Stimulated activated CD8-positive, alpha-beta memory T cell treated with anti-CD3 and anti-CD28 coated beads, Interleukin-7, amount 100 ng/mL, for 4 hours (primary cell): ENCODE results near the gene HOXA4.

Source experiments
- DNase-seq, 2 donors: peaks; one replicate each; pipeline ENCODE4 v3.0.0-alpha.2; 2020; ENCODE audit warnings: low read depth in 2 of 2

HOXA4 gene

DNA sequence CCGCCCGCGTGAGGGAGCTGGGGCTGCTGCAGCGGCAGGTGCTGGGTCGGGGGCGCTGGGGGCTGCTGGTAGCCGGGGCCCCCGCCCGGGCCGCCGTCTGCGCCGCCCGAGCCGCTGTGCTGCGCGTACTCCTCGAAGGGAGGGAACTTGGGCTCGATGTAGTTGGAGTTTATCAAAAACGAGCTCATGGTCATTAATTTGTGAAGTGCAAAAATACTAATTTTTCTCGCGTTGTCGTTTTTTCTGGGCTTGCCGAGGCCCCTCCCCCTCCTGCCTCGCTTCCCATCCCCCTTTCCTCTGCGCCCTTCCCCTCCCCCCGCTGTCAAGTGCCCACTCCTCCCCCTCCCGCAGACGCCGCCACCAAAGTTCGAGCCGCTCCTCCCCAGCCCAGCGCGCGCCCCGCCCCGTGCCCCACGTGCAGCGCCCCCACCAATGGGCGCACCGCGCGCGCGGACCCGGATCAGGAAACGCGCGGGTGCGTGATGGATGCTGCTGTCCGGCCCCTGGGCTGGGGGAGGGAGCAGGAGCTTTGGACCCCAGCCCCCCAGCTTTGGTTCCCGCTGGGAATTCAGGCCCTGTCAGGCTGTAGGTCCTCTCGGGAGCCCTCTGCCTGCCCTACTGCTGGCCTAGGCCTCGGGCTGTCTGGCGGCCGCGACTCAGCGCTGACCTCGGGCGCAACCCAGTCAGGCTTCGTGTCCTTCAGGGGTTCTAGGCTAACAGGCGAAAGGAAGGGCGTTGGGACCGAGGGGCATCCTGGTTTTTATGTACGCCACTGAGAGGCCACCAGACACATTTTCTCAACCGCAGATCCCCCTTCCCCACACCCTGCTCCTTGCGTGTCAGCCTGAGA is at the start of gene HOXA4:
Gene HOXA4, minus strand, starts transcription at position 218 of the 850 bp plus-strand sequence. Its CDS starts 24 bp downstream, at position 194.
- DNase-seq: peak; percentile 27 to 75

DNA sequence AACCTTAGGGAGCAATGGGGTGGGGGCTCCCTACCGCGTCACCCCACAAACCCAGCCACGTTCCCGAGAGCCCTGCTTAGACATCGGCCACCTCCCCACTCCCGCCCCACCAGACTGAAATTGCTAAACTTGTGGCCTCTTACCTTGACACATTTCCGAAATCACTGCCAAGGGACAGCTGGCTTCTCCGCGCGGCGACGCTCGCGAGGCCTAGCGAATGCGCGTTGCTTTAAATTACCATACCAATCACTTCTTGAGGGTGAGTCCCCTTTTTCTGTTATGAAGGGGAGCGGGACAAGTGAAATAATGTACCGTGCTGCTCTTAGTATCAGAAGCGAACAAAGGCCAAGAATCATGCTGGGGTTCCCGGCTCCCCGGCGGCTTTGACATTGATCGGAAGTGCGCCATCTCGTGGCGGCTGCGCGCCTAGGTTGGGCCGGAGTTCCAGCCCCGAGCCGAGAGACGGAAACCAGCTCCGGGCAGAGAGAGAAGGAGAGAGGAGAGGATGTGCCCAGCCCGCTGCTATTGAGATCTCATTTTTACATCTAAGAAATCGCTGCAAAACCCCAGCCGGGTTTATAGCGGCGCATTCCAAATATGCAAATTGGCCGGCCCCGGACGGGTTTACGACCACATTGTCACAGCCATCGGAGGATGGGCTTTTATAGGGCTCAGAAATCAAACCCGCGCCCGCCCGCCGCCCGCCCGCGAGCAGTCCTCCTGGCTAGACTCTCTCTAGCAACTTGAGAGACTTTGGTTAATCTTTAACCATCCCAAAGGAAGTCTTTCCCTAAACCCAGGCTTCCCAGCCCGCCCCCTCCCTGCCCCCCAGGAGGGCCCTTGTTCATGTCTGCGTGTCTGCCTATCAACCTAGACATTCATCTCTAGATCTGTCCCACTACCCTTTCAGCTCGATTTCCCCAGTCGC is 49.2 kb upstream of the HOXA4 start:
- peak in 1 of 2 donors; percentile 41 for DNase-seq

DNA sequence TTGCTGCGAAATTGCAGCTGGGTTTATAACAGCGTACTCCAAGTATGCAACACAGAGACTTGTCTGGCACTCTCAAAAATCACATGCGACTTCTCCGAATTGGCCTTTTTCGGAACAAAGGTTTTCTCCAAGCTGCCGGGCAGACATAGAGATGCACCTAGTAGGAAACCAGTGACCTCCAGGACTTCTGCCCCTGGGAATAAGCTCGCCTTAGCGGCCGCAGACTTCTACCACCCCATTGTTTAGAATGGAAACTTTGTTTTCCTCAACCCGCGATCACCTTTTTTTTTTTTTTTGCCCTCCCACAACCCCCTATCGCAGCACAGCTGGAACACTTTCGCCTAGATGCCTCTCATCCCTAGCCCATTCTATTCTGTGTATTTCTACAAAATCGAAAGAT is 48.5 kb upstream of the HOXA4 start:
- DNase-seq: no peak

DNA sequence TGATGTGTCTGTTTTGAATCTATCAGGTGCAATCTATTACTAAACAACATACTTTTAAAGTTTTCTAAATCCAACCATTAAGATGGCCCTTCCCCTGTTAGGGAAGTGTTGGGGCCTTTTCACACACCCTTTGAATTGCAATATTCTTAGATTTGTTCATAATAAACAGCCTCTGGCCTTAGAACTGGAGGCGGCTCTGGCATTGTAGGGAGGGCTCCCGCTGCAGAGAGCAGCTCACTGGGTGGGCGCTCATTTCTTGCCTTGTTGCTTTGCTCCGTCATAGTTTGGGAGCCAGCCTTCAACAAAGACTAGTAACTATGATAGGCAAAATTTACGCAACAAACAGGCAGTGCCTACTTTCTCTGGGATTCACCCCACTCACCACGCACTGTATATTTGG is 47.8 kb upstream of the HOXA4 start:
- no peak for DNase-seq

DNA sequence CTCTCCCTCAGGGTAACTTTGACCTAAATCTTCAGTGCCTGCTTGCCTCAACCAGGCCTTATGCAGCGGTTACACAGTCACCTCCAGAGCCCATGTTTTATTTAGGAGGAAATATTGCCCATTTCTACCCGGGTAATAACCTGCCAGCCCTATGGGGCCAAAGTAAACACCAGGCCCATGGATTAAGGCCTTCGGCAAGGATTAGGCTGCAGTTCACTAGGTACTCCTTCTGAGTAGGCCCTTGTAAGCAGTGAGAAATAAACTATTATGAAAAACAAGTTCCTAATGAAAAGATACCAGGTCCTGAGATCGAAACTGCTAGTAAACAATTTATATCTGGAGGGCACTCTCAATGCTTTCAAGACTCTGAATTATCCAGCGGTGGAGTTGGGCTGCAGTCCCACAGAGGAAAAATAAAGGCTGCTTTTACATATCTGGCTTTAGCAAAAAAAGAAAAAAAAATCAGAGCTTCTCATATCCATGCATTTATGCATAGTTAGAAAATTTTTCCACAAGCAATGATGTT is 47.3 kb upstream of the HOXA4 start:
- no peak for DNase-seq

- no peak for DNase-seq
Measured at GRCh38 chr7:27176962-27177794, 46.6 kb upstream of the HOXA4 start.

- no peak for DNase-seq
Measured at GRCh38 chr7:27176524-27176845, 45.9 kb upstream of the HOXA4 start.

DNA sequence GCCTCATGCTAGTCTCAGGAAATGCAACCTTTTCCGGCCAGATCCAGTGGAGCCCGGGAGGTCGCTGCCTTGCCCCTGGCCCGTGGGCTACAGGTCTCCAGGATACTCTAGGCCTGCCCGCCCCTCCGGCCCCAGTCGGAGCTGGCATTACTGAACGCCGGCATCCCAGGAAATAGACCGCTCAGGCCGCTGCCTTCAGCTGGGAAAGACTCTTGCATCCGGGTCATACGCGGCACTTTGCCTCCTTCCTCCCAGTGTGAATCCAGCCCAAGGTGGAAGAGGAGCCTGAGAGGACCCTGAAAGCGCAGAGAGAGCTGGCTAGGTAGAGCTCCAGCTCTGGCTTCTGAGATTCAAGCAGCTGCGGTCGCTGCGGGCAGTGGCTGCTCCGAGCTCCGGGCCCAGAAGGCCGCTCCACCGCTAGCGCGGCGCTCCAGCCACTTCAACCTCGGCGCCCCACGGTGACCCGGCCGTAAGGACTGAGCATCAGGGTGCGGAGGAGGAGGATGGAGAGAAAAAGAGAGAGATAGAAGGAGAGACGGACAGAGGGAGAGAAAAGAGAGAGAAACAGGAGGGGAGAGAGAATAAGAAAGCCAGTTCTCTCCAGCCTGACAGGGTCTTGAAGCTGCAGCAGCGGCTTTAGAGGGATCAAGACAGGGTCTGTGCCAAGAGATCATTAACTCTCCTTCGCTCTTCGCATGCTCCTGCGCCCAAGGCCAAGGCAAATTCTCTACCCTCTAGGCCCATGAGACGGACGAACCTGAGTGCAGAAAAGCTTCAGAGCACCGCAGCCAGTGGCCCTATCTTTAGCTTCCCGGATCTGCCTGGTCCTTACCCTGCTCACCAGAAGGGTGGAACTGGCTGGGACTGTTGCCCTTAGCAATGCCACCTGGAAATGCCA is 45.3 kb upstream of the HOXA4 start:
- DNase-seq: no peak

DNA sequence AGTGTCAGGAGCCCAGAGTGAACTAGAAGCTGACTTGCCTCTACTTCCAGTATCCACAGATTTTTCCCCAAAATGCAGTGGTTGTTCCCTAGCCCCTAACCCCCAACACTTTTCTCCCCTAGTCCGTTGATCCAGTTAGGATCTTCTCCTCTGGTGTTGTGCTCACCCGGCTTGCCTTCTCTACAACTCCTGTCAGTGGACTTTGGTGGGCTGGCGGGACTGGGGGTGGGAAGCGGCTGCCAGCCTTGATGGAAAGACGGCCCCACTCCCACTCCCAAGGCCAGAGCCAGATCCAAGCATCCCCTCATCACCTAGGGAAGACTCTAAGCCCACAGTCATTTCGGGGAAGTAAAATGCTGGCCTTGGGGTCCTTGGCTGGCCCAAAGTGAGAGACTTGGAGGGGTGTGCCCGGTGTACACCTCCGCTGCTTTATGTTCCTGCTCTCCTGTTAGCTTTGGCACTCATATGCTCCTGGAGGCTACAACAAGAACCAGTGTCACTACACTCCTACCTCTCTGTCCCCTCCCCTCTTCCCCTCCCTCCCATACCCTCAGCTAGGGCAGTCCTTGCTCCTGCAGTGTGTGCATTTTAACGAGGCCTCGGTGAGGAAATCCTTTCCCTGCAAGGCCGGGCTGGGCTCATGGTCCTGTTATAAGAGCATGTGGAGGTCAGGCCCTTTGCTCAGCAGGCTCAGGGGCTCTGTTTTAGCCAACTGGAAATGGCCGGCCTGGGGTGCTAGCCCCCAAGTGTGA is 44.5 kb upstream of the HOXA4 start:
- DNase-seq: no peak

- no peak for DNase-seq
Measured at GRCh38 chr7:27173956-27174873, 43.7 kb upstream of the HOXA4 start, which contains the start of gene HOXA10. TSS of gene HOXA10 (minus strand) at chr7:27174320. CDS start at chr7:27174306, 14 bp downstream.

DNA sequence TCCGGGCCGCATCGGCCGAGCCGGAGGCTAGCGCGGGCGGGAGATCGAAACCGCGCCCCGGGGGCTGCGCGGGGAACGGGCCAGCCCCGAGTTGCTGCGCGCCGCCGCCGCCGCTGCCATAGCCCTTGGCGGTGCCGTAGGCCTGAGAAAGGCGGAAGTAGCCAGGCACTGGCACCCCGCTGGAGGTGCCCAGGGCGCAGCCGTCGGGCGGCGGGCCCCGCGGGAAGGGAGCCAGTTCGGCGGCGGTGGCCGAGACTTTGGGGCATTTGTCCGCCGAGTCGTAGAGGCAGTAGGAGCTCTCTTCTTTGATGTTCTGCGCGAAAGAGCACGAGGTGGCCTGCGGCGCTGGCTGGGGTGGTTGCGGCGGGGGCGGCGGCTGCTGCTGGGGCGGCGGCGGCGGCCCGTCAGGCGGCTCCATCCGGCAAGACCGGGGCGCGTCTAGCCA is 43.0 kb upstream of the HOXA4 start:
- peak in 1 of 2 donors; percentile 33 for DNase-seq

GRCh38 chr7:27172823-27173510 is 42.4 kb upstream of the HOXA4 start:
- no peak for DNase-seq

DNA sequence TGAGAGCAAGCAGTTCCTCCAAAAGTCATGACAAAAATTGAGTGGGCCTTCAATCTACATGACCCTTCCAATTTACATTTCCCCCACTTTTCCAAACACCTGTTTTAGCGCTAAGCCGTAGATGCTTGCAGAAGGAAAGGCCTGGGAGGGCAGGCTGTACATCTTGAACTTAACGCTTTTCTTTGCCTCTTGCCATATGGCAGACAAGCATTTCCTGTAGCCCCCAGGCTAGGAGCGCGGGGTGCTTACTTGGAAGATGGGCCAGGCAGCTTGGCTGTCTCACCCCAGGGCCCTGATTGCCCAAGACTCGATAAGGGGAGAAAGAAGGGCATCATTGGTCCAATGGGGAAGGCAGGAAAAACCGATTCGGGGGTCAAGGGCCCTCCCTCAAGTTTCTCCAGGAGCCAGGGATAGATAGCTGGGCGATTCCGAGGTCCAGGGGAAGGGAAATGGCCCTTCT is 41.8 kb upstream of the HOXA4 start:
- DNase-seq: no peak

- DNase-seq: no peak
Measured at GRCh38 chr7:27171637-27172314, 41.2 kb upstream of the HOXA4 start.

DNA sequence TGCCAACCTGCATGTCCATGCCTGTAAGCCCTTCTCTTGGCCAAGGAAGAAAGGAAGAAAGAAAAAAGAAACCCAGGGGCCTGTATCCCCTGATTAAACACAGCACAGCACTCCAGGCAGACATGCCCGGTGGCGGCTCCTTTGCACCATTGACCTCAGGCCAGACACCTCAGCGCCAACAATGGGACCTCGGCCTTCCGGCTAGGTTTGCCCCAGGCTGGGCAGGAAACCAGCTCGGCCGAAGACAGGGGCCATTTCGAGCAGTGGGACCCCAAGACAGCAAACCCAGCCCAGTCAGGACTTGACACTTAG is 40.7 kb upstream of the HOXA4 start:
- no peak for DNase-seq

DNA sequence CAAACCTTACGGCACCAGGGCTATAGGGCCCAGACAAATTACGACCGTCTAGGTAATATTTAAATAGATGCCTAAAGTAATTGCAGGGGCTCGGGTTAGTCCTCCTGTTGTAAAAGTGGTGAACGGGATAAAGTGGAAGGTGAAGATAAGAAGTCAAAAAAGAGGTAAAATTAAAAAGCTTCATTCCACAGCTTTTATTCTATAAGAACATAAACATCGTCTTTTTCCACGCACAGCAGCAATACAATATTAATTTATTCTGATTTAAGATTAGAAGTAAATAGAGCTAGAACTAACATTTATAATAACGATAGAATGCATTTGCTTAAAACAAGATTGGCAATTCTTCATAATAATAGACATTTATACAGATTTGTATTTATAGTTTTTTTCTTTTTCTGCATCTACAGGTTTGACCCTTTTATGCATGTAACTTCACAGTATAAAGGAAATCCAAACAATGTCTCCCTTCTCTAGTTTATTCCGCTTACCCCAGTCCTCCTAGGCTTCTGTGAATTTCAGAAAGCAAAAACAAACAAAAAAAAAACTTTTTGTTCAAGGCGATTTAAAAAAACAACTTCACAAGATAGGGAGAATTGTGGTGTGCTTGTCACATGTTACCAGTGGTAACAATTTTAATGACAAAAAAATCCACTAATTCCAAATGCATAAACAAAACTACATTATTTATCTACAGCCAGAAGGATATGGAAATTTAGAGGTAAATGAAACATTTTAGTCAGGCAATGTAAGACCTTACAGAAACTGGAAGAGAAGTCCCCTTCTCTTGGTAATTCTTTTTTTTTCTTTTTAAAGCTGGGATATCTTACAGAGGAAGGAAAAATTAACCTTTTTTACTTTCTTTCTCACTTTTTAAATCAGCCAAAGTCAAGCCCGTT is 40.1 kb upstream of the HOXA4 start:
- no peak for DNase-seq
